ENCODE results near the gene ETFB.
"Not testable (repeated sequence)": the region's sequence is repeated elsewhere in the genome, so short reads cannot be mapped to it uniquely, and the experiment has no call there.

ETFB gene

DNA sequence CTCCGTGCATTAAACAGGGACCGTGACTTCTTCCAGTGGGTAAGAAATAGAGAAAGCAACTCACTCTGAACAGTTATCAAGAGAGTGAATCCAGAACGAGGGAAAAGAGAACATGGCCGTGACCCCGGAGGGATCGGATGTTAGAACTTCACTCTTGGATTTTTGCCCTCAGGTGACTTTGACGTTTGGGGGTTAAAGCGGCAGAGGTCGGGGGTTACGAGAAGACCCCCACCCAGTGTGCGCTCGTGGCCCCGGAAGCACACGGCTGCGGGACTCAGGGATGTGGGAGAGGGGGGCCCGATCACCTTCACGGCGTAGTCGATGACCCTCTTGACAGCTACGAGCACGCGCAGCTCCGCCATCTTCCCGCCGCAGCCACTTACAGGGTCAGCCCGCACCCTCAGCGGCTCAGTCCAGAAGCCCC, at the start of gene ETFB:
Gene ETFB, minus strand, starts transcription at position 424 of the 424 bp plus-strand sequence. Its CDS starts 62 bp downstream, at position 362.
- DNase-seq (ENCODE audit: low read depth in 2 of 2), result no peak

DNA sequence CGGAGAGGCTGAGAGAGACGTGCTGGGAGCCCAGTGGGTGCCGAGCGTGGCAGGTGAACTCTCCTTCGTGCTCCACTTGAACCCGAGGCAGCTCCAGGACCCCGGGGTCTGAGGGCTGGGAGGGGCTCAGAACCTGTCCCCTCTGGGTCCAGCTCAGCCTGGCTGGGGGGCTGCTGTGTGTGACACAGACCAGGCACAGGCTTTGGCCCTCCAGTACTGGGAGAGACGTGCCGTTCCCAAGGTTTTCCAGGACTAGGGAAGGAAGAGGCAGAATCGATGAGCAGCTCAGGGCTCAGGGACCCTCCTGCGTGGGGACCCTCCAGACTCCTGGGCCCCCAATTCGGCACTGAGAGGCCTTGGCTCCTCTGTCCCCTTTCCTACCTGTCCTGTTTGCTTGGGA, 49.0 kb upstream of the ETFB start:
- DNase-seq (ENCODE audit: low read depth in 2 of 2), result no peak

DNA sequence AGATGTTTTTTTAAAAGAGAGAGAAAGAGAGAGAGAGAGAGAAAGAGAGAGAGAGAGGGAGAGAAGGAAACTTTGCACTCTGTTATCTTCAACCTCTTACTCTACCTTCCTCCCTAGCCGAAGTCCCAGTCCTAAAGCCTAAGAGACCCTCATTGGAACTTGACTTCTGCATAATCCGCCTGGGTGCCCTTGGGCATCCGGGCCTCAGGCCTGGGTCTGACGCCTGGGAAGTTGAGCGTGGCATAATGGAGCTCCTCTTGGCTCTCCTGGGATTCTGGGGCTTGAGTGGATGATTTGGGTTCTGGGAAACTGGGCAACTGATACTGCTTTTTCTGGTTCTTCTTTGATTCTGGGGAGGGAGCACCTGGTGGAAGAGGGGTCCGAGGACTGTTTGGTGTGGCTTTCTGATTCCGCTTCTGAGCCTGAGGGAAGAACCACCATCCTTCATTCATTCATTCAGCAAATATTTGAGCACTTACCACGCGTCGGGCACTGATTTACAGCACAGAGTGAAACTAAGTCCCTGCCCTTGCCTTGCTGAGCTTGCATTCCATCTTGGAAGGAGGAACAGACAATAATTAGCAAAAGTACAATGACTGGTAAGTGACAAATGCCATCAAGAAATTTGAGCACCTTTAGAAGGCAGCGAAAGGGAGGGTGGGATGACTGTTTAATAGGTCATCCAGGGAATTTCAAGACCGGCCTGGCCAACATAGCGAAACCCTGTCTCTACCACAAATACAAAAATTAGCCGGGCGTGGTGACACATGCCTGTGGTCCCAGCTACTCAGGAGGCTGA, 45.0 kb upstream of the ETFB start:
- no peak for DNase-seq (ENCODE audit: low read depth in 2 of 2)

DNA sequence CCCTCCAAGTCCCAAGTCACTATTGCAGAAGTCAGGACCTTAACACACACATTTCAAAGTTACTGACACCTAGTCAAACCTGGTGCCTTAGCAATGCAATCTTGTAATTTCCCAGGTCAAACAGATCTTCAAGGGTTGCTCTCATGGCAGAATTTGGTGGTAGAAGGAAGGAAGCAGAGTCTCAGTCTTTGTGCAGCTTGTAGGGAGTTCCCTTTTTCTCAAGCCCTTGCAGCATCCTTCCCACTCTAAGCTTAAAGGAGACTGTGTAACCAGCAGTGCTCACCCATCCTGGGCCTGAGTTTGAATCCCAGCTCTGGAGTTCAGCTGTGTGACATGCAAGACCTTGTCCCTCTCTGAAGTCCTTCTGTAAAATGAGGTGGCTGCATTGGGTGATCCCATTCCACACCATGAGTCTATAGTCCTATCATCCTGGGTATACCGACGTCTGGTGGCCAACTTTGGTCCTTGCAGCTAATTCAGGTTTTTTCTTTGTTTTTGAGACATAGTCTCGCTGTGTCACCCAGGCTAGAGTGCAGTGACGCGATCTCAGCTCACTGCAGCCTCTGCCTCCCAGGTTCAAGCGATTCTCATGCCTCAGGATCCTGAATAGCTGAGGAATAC, 41.4 kb upstream of the ETFB start:
- no peak for DNase-seq (ENCODE audit: low read depth in 2 of 2)

DNA sequence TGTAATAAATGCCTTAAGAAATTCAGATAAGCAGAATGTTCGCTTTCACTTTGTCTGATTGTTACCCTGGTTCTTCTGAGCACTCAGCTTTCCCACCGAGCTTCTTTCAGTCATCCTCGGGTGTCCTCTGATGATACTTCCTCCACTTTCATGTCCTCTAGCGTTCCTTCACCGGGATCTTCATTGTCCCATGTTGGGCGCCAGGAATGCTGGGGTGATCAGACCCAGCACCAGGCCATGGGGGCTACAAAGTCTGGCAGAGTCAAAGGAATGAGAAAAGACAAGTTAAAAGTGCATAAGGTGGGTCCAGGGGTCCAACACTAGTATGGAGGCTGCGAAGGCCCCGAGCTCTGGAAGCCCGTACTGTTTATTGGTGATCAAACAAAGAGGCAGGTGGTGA, 35.9 kb upstream of the ETFB start:
- no peak for DNase-seq (ENCODE audit: low read depth in 2 of 2)

DNA sequence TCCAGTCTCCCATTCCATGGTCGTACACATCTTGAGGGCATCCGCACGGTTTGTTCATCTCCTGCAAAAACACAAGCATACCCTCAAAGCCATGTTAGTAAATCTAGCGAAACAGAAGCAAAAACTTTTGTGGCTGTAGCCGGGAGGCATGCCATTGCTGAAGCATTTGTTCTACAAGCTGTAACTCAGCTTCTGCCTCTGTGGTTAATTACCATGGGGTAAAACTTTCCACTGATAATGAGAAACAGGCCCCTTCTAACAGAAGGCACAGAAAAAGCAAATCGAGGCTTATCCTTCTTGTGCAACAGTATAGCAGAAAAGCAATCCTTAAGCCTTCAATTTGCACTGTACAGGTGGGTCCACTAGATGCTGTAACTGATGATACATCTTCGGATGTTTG, 33.7 kb upstream of the ETFB start:
- DNase-seq (ENCODE audit: low read depth in 2 of 2), result not testable (repeated sequence)

DNA sequence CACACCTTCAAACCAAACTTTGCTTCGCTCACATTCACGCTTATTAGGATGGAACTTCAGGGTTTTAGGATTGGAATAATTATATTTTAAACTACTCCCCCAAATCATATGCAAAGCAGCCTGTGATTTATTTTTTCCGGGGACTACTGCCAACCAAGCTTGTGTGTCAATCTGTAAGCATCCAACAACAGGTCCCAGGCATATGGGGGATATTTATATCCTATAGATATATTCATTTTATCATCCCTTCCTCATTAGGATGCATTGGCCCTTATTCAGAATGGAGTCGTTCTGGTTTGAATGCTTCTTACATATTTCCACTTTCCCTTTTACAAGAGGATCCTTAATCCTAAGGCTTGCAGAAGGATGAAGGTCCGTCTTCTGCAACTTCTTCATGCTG, 33.0 kb upstream of the ETFB start:
- no peak for DNase-seq (ENCODE audit: low read depth in 2 of 2)

DNA sequence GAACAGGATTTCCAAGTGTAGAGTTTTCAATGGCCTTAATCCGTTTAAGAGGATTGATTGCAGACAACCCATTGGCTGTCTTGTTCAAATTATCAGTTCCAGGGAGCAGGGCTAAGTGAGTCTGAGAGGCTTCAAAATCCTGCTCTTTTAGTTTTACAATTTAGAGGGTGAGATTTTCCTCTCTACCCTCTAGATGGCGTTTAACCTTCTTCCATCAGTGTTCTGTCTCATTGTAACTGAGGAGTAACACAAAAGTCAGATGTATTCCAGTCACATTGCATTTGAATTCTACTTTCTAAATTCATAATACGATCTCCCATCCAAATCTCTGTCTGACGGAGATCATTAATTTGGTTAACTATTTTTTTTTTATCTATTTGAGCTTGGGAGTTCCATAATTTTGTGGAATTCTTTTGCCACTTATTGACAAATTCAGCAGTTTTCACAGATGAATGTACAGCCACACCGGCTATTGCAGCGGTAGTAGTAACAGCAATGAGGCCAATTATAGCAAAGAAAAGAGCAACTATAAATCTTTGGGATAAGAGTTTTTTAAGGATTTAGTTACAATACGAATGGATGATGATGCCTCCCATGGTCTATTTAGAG, 32.0 kb upstream of the ETFB start:
- DNase-seq (ENCODE audit: low read depth in 2 of 2), result no peak

DNA sequence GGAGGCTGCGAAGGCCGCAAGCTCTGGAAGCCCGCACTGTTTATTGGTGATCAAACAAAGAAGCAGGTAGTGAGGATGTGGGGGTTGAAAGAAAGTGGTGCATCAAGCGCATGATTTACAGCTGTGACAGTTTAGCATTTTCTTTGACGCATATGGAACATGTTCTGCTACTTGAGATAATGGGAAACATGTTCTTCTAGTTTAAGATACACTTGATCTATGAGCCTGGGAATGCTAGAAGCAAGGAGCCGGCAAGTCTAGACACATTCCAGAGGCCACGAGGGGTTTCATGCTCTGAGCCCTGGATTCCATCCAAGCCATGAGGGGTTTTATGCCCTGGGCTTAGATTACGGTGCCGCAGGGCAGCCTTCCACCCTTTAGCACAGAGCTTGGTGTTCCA, 31.3 kb upstream of the ETFB start:
- DNase-seq (ENCODE audit: low read depth in 2 of 2), result not testable (repeated sequence)

DNA sequence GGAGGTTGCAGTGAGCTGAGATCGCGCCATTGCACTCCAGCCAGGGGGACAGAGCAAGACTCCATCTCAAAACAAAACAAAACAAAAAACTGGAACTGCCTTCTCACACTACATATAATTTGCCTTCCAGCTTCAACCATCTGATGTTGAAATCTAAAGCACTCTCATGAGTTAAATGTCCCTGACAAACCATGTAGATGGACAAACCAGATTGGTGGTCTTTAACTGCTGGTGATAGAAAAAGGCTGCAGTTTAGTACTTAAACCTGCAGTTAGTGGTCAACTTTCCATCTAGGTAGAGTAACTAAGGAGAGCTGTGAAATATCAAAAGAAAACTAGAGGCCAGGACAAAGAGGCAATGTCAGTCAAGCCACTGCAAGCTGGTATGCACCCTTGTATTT, 30.0 kb upstream of the ETFB start:
- no peak for DNase-seq (ENCODE audit: low read depth in 2 of 2)

DNA sequence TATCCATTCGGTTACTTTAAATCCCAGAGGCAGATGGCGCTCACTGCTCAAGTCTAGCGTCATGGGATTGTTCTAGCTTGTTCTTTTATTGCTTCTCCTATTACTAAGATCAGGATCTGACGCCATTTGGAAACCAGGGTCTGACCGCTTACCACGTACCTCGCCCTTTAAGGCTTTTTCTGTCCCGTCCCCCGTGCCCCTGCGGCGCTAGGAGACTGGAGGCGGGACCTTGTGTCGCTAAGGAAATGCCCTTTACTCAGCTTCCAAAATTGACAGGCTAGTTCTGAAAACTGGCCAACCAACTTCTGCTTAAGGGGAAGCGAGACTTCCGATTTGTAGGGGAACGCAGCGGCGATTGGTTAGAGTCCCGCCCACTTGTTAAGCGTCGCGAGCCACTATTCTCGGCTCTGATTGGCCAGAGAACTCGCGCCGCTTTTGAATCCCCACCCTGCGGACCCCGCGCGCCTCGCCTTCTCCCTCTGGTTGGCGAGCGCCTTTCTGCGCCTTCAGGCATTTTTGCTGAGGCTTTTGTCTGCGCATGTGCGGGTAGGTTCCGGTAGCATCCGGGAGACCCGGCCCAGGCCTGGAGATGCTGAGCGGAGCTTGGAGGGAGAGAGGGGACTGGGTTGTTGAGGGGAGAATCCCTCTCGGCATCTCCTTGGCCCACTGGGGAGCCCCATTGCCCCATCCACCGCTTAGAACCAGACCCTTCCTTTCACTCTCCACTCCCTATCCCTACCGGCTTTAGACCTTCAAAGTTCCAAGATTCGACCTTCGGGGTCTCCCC, 28.1 kb upstream of the ETFB start:
- DNase-seq (ENCODE audit: low read depth in 2 of 2), result peak; percentile 73 to 75

DNA sequence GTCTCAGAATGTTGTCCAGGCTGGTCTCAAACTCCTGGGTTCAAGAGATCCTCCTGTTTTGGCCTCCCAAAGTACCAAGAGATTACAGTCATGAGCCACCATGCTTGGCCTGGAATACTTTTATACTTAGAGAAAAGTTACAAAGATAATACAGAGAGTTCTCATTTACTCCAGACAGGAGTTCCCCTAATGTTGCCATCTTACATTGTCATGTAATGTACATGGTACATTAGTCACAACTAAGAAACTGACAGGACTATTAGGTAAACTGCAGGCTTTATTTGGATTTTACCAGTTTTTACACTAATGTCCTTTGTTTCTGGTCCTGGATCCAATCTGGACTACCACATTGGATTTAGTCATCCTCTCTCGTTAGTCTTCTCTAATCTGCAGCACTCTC, 26.5 kb upstream of the ETFB start:
- no peak for DNase-seq (ENCODE audit: low read depth in 2 of 2)

DNA sequence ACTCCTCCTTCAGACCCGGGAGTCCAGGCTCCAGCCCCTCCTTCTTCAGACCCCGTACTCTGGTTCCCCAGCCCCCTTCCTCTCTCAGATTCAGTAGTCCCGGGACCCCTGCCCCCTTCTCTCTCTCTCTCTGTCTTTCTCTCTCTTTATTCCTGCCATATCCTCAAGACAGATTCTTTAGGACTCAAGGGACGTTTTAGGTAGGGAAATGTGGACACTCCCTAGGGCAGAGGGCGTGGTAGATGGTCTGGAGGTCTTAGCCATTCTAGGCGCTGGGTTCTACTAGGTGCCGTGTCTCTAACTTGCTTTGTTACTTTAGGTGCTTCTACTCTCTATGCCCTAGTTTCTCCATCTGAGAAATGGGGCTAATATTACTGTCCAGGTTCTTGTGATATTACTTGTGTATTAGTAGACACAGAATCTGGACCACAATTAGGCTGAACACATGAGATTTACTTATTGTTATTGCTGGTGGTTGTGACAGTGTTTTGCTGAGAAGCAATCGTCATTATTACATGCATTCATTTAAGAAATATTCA, 25.0 kb upstream of the ETFB start:
- DNase-seq (ENCODE audit: low read depth in 2 of 2), result no peak

DNA sequence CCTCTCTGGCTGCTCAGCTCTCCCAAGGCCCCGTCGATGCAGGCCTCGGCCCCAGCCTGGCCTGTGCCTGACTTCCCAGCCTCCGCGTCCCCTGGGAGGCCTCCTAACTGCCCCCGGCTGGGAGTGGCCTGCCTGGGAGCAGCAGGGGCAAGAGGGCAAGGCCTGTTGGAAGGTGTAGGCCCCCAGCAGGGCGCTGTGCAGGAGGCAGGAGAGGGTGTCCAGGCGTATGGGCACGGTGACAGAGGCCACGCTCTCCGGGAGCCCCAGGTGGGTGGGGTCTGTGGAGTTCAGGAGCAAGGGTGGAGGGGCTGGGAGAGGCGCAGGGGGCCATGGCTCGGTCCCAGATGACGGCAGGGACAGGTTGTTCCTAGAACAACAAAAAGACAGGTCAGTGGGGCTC, 23.0 kb upstream of the ETFB start:
- no peak for DNase-seq (ENCODE audit: low read depth in 2 of 2)

DNA sequence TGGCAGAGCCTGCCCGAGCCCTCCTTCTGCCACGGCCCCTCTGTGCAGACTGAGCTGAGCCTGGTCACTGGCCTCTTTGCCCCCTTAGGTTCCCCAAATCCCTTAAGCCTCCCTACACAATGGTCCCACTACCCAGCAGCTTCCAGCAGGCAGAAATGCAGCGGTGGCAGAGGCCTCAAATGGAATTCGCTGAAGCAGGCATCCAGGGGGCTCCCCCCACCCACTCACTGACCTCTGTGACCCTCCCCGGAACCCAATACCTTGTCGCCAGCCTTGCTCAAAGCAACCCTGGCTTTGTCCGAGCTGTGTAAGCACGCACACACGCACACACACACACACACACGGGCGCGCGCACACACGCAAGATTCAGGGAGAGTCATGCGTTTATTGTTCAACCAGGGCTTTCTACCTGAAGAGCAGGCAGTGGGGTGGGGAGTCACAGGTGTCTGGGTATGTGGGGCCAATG, 21.8 kb upstream of the ETFB start, which contains the start of gene LIM2:
Gene LIM2, minus strand, starts transcription at position 51 of the 466 bp plus-strand sequence. CDS start 531 bp downstream, outside the sequence.
- no peak for DNase-seq (ENCODE audit: low read depth in 2 of 2)

DNA sequence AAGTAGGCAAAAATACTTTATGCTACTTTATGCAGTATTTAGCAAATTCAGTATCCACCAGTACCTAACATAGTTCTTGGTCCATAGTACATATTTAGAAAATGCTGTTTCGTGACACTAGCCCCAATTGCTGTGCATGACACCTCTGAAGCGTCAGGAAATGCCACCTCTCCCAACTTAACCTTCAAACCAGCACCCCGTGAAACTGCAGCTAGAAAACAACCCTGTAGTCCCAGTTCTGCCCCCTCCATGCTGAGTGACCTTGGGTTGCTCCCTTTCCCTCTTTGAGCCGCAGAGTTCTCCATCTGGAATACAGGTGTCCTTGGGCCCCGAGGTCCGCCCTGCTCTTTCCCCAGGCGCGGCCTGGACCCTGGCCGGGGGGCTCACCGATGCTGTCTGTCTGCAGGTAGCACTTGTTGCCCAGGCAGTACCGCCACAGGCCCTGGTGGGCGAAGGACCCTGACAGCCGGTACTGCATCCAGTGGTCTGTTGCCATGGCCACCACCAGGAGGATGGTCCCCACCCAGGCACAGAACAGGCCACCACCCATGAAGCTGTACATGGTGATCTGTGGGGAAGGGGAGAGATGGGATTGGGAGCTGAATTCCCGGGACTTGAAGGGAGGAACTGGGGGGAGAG, 20.8 kb upstream of the ETFB start:
- DNase-seq (ENCODE audit: low read depth in 2 of 2), result no peak

DNA sequence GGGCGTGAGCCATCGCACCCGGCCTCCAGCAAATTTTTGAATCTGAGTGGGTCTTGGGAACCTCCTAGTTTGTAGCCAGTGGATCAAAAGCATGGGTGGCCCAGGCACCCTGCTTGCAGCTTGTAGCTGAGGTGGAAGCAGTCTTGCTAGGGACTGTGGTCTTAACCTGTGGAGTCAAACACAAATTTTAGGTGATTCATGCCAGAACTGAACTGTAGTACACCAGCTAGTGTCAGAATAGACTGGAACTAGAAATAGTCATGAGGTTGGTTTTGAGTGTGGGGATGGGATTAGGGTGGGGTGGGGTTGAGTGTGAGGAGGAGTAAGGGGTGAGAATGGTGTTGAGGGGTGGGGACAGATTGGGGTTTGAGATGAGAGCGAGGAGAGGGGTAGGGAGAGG, 15.8 kb upstream of the ETFB start:
- no peak for DNase-seq (ENCODE audit: low read depth in 2 of 2)

DNA sequence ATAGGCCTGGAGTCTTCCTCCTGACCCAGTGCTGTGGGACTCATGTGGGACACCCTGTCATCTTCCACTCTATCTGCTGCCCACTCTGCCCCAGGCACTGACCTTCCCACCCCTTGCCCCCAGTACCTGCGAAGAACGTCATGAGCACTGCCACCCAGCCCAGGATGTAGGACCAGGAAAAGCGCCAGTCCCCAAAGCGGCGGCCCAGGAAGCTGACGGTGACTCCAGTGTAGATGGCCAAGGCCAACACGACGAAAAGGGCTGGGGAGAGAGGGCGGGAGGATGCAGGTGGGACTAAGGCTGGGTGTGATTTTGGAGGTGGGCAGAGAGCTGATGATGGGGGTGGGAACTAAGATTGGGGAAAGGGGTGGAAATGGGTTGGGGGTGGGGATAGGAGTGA, 14.2 kb upstream of the ETFB start:
- DNase-seq (ENCODE audit: low read depth in 2 of 2), result no peak

DNA sequence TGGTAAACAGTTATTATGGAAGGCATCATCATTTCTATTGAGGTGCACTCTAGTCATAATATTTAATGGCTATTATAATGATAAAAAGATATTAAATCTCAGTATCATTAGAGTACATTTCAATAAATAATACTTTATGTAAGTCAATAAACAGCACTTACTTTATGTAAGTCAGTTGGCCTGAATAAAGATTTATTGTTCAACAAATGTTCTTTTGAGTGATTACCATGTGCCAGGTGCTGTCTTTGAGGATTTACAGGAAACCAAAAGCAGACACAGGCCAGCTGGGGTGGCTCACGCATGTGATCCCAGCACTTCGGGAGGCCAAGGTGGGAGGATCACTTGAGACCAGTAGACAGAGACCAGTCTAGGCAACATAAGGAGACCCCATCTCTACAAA, 11.2 kb upstream of the ETFB start:
- DNase-seq (ENCODE audit: low read depth in 2 of 2), result no peak

DNA sequence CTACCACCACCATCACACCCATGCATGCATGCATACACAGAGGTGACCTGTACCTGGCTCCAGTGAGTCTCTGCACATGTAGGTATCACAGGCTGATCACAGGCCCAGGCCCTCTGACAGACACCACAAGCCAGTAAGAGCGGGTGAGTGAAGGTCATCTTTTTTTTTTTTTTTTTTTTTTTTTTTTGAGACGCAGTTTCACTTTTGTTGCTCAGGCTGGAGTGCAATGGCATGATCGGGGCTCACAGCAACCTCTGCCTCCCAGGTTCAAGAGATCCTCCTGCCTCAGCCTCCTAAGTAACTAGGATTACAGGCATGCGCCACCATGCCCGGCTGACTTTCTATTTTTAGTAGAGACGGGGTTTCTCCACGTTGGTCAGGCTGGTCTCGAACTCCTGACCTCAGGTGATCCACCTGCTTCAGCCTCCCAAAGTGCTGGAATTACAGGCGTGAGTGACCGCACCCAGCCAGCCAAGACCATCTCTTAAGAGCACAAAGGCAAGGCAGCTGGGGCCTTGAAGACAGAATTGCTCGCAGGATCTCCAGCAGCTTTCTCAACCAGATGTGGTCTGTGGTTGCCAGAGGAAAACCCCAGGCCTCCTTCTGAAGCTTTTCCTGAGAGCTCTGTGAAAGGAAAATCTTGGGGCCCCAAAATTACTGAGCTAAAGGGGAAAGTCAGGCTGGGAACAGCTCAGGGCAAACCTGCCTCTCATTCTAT, 9.5 kb upstream of the ETFB start:
- no peak for DNase-seq (ENCODE audit: low read depth in 2 of 2)

Data from stimulated activated CD8-positive, alpha-beta memory T cell treated with anti-CD3 and anti-CD28 coated beads, Interleukin-2, amount 100 ng/mL, for 1 hour (primary cell).